Gastroesophageal sphincter (tissue), 3 donors: ENCODE measurements around the gene RHBDD3.

Source experiments
- CTCF ChIP-seq, 4 experiments: fragments of 200-600 bp in 2 of 4; fragments of 450-650 bp in 2 of 4; sonication (generic) in 1 of 4; IDR thresholded peaks; one replicate each; pipeline ENCODE4 v1.5.1; 2017 to 2019; ENCODE audit warnings: antibody characterized with exemption in 4 of 4, mild to moderate bottlenecking in 2 of 4, moderate library complexity in 2 of 4
- EP300 ChIP-seq: sonication (generic); formaldehyde crosslinking; IDR thresholded peaks from one replicate; pipeline ENCODE4 v1.6.1; 2017; ENCODE audit warnings: antibody characterized with exemption, mild to moderate bottlenecking

- TF ChIP-seq CTCF (IDR thresholded peaks at IDR 0.05), result no peak
- TF ChIP-seq EP300, result no peak
Measured at GRCh38 chr22:29316141-29316828, 48.5 kb upstream of the RHBDD3 start.
